HepG2 (cell line): ENCODE results near the gene VTI1B. TPM values are rescaled to one million over a fixed set of nuclear protein-coding genes. Genes with fewer than 3 reads are reported as not detected.
A peak's percentile ranks its signal among the peaks of the same experiment; 100 is the strongest.

Experiments used
- ATAC-seq: fragments of 200-7000 bp; cut with Tn5 transposase; 3 replicates; pipeline ENCODE4 v1.9.1; 2020; ENCODE audit warnings: mild to moderate bottlenecking, moderate library complexity
- Bru-seq: library from RNA; stranded (reverse); fragments of 400-500 nt; gene quantifications from one replicate; lab custom pipeline; 2021; lab: Mats Ljungman, UMichigan
- BruChase-seq, 2 experiments: library from RNA; stranded (reverse); fragments of 400-500 nt; gene quantifications; one replicate each; lab custom pipeline; 2021; lab: Mats Ljungman, UMichigan
- BruUV-seq: library from RNA; stranded (reverse); fragments of 400-500 nt; replicated peaks from 2 replicates; lab custom pipeline; 2021; lab: Mats Ljungman, UMichigan
- CTCF ChIA-PET: fragments of 300-600 bp; formaldehyde crosslinking; extraction: SDS; loops from one replicate; lab custom pipeline; 2021; ENCODE audit warnings: low total read pairs, inconsistent platforms, low intra/inter-chr PET ratio; lab: Yijun Ruan, JAX
- POLR2A ChIA-PET: fragments of 350-600 bp; sonication (Branson Sonifier 250); formaldehyde crosslinking; loops from one replicate; lab custom pipeline; 2020; ENCODE audit warnings: antibody characterized with exemption, inconsistent platforms; lab: Yijun Ruan, JAX
- DNase-seq: peaks from one replicate; pipeline ENCODE4 v3.0.0-alpha.2; 2015; ENCODE audit warnings: low spot score
- FAIRE-seq: peaks from 3 replicates; lab custom pipeline; 2011; peaks lifted over from hg19 to GRCh38; lab: Jason Lieb, UNC
- H2AFZ ChIP-seq: one replicate; pipeline ENCODE4 v1.6.1; 2011; ENCODE audit warnings: low read length, inconsistent platforms
- H3K27ac ChIP-seq: fragments of 300-600 bp; 3 replicates; pipeline ENCODE4 v1.8.0; 2011; ENCODE audit warnings: mixed run types, mild to moderate bottlenecking, mixed read lengths, low read length, inconsistent platforms; ENCODE audit not compliant: insufficient read depth; ENCODE audit errors: extremely low read length
- H3K27me3 ChIP-seq, 2 experiments: fragments of 200-600 bp in 1 of 2; 2 replicates in 1 of 2; 3 replicates in 1 of 2; pipeline versions ENCODE4 v1.6.0 to v1.8.0; 2011; ENCODE audit warnings: low read length in 2 of 2, mild to moderate bottlenecking in 2 of 2, moderate library complexity in 2 of 2, inconsistent platforms in 1 of 2; ENCODE audit not compliant: insufficient read depth in 2 of 2, control insufficient read depth in 1 of 2
- H3K36me3 ChIP-seq, 2 experiments: fragments of 200-600 bp in 1 of 2; replicated peaks in 1 of 2; 2 replicates in 1 of 2; 3 replicates in 1 of 2; pipeline versions ENCODE4 v1.5.1 to v1.8.0; 2011; ENCODE audit warnings: low read length in 2 of 2, inconsistent platforms in 1 of 2; ENCODE audit not compliant: insufficient read depth in 2 of 2, control insufficient read depth in 1 of 2
- H3K4me1 ChIP-seq: 2 replicates; pipeline ENCODE4 v1.5.1; 2012; ENCODE audit warnings: low read length, inconsistent platforms; ENCODE audit not compliant: insufficient read depth
- H3K4me2 ChIP-seq: 2 replicates; pipeline ENCODE4 v1.6.0; 2011; ENCODE audit warnings: low read depth, low read length, inconsistent platforms
- H3K4me3 ChIP-seq, 3 experiments: fragments of 200-600 bp in 1 of 3; sonication (generic), shearing (Covaris generic) in 1 of 3; replicated peaks in 1 of 3; 2 replicates each; pipeline ENCODE4 v1.5.1; 2011 to 2016; ENCODE audit warnings: low read length in 3 of 3, inconsistent platforms in 2 of 3, low read depth in 2 of 3, mild to moderate bottlenecking in 2 of 3, control low read depth in 1 of 3, mixed read lengths in 1 of 3; ENCODE audit not compliant: insufficient read depth in 1 of 3
- H3K79me2 ChIP-seq: one replicate; pipeline ENCODE4 v1.6.1; 2011; ENCODE audit warnings: low read length, inconsistent platforms; ENCODE audit not compliant: insufficient read depth
- H3K9ac ChIP-seq: 2 replicates; pipeline ENCODE4 v1.6.0; 2011; ENCODE audit warnings: mild to moderate bottlenecking, low read depth, low read length, inconsistent platforms; ENCODE audit not compliant: insufficient read depth
- H3K9me3 ChIP-seq: 2 replicates; pipeline ENCODE4 v1.5.1; 2012; ENCODE audit warnings: mild to moderate bottlenecking, low read length
- H4K20me1 ChIP-seq: 2 replicates; pipeline ENCODE4 v1.6.0; 2011; ENCODE audit warnings: inconsistent platforms, mild to moderate bottlenecking, low read length, moderate library complexity; ENCODE audit not compliant: insufficient read depth
- ATF7-NPFF ChIP-seq: sonication (generic); formaldehyde crosslinking; IDR thresholded peaks from 2 replicates; pipeline ENCODE4 v1.8.1; 2023; ENCODE audit warnings: mild to moderate bottlenecking, low read depth, missing genetic modification reagents, moderate library complexity
- ETS1 ChIP-seq: sonication (generic); formaldehyde crosslinking; IDR thresholded peaks from 2 replicates; pipeline ENCODE4 v1.4.0; 2020; ENCODE audit warnings: missing genetic modification reagents
- HNF1A ChIP-seq, 2 experiments: sonication (generic) in 1 of 2; formaldehyde crosslinking in 1 of 2; IDR thresholded peaks; 2 replicates each; pipeline versions ENCODE4 v1.4.0 to v1.6.1; 2016 to 2020; ENCODE audit warnings: borderline replicate concordance in 1 of 2, low read depth in 1 of 2, mild to moderate bottlenecking in 1 of 2, missing genetic modification reagents in 1 of 2
- MLX ChIP-seq: IDR thresholded peaks from 2 replicates; pipeline ENCODE4 v1.6.1; 2016
- SP5 ChIP-seq: IDR thresholded peaks from 2 replicates; pipeline ENCODE4 v1.6.1; 2016; ENCODE audit warnings: low read depth, borderline replicate concordance
- ZNF441 ChIP-seq: sonication (generic); formaldehyde crosslinking; IDR thresholded peaks from 2 replicates; pipeline ENCODE4 v1.7.0; 2021; ENCODE audit warnings: missing genetic modification reagents, borderline replicate concordance
- ZNF512 ChIP-seq: sonication (generic); formaldehyde crosslinking; IDR thresholded peaks from 2 replicates; pipeline ENCODE4 v1.4.0; 2020; ENCODE audit warnings: mild to moderate bottlenecking, missing genetic modification reagents
- WGBS: methylation state at CpG from one replicate; pipeline ENCODE4 v1.1.6; 2017; ENCODE audit warnings: low lambda C conversion rate; 5-methylcytosine and 5-hydroxymethylcytosine counted together
- in situ Hi-C: cut with HindIII; loops from 2 replicates; pipeline ENCODE4 v1.10.0; 2017; ENCODE audit warnings: low pct_unique_long_range_greater_than_20kb; ENCODE audit not compliant: extremely low pct_ligation_motif_present
- intact Hi-C: fragments of 100-400 bp; cut with micrococcal nuclease; formaldehyde crosslinking; loops from one replicate; pipeline ENCODE4 v1.10.0; 2022; ENCODE audit not compliant: unreplicated experiment
- long read RNA-seq, 2 experiments: library from RNA in 1 of 2; library from polyadenylated mRNA in 1 of 2; stranded (forward) in 1 of 2; unstranded in 1 of 2; transcript quantifications; one replicate each; pipeline ENCODE4 v2.0.0, GENCODE V29; 2019 to 2022
- polyA minus RNA-seq, 3 experiments: library from RNA; depleted of rRNA, polyadenylated mRNA; stranded (reverse); fragments of >200 nt; gene quantifications; 2 replicates each; pipeline ENCODE4 v1.2.3, GENCODE V29; 2011; ENCODE audit warnings: low replicate concordance in 1 of 3
- polyA plus RNA-seq, 8 experiments: library from polyadenylated mRNA; depleted of rRNA in 3 of 8; stranded (reverse) in 7 of 8; unstranded in 1 of 8; fragments of >200 nt; fragmentation: Illumina TruSeq in 4 of 8; extraction: Trizol in 4 of 8; gene quantifications; 2 replicates each; pipeline versions ENCODE4 v1.2.1 to v1.2.3, GENCODE V29; 2011 to 2016; ENCODE audit warnings: low read depth in 4 of 8, missing spikeins in 1 of 8, mixed read lengths in 1 of 8; ENCODE audit not compliant: insufficient read depth in 1 of 8
- total RNA-seq, 5 experiments: library from RNA; depleted of rRNA; stranded (reverse); fragments of >200 nt; fragmentation: Illumina TruSeq; extraction: Trizol; gene quantifications; 2 replicates each; pipeline ENCODE4 v1.2.3, GENCODE V29; 2016; ENCODE audit warnings: low read depth in 1 of 5

The VTI1B gene
- total RNA-seq (2016; rRNA removed; fragmentation: Illumina TruSeq; extraction: Trizol) (93.4 and 103 TPM in 2 replicates), polyA plus RNA-seq (2011; rRNA removed) (26.1 and 39.0 TPM in 2 replicates), polyA minus RNA-seq (2011; rRNA and poly(A)+ RNA removed; ENCODE audit: low replicate concordance) (16.7 and 35.8 TPM in 2 replicates), Bru-seq, nascent RNA (percentile 75 among the genes with signal in this experiment), BruChase-seq, experiment 1, labeled RNA remaining after a 6-hour chase (percentile 87 among the genes with signal in this experiment), BruChase-seq, experiment 2, labeled RNA remaining after a 2-hour chase (percentile 84 among the genes with signal in this experiment)
- total RNA-seq (2016; cell fraction: cytosol; rRNA removed; fragmentation: Illumina TruSeq; extraction: Trizol; ENCODE audit: low read depth) = 490 and 499 TPM in 2 replicates
- total RNA-seq (2016; cell fraction: insoluble cytoplasmic fraction; rRNA removed; fragmentation: Illumina TruSeq; extraction: Trizol) = 82.3 and 101 TPM in 2 replicates
- 431 and 454 TPM in 2 replicates for total RNA-seq (2016; cell fraction: membrane; rRNA removed; fragmentation: Illumina TruSeq; extraction: Trizol)
- total RNA-seq (2016; cell fraction: nucleus; rRNA removed; fragmentation: Illumina TruSeq; extraction: Trizol) = 33.3 and 43.2 TPM in 2 replicates
- 20.7 and 27.3 TPM in 2 replicates for polyA plus RNA-seq (2011; cell fraction: cytosol; rRNA removed)
- polyA plus RNA-seq (2011; cell fraction: nucleus; rRNA removed) = 9.5 and 12.2 TPM in 2 replicates
- polyA plus RNA-seq (2012) = 31.1 and 40.8 TPM in 2 replicates
- 700 and 745 TPM in 2 replicates for polyA plus RNA-seq (2016; cell fraction: cytosol; fragmentation: Illumina TruSeq; extraction: Trizol; ENCODE audit: low read depth)
- polyA plus RNA-seq (2016; cell fraction: insoluble cytoplasmic fraction; fragmentation: Illumina TruSeq; extraction: Trizol; ENCODE audit: low read depth) = 92.1 and 96.4 TPM in 2 replicates
- polyA plus RNA-seq (2016; cell fraction: membrane; fragmentation: Illumina TruSeq; extraction: Trizol; ENCODE audit: low read depth) = 412 and 438 TPM in 2 replicates
- polyA plus RNA-seq (2016; cell fraction: nucleus; fragmentation: Illumina TruSeq; extraction: Trizol; ENCODE audit: insufficient read depth, low read depth) = 62.6 and 62.8 TPM in 2 replicates
- 17.1 and 22.0 TPM in 2 replicates for polyA minus RNA-seq (2011; cell fraction: cytosol; rRNA and poly(A)+ RNA removed)
- polyA minus RNA-seq (2011; cell fraction: nucleus; rRNA and poly(A)+ RNA removed) = 25.4 and 25.8 TPM in 2 replicates
- long read RNA-seq, experiment 1, full-length matches to known transcripts = 64 of 70 reads
- long read RNA-seq, experiment 1, partial matches to known transcripts = 1 of 70 reads
- long read RNA-seq, experiment 1, other reads (novel, unspliced or antisense) = 5 of 70 reads
- long read RNA-seq, experiment 2, full-length matches to known transcripts = 89 of 125 reads
- long read RNA-seq, experiment 2, partial matches to known transcripts = 10 of 125 reads
- long read RNA-seq, experiment 2, other reads (novel, unspliced or antisense) = 26 of 125 reads

DNA sequence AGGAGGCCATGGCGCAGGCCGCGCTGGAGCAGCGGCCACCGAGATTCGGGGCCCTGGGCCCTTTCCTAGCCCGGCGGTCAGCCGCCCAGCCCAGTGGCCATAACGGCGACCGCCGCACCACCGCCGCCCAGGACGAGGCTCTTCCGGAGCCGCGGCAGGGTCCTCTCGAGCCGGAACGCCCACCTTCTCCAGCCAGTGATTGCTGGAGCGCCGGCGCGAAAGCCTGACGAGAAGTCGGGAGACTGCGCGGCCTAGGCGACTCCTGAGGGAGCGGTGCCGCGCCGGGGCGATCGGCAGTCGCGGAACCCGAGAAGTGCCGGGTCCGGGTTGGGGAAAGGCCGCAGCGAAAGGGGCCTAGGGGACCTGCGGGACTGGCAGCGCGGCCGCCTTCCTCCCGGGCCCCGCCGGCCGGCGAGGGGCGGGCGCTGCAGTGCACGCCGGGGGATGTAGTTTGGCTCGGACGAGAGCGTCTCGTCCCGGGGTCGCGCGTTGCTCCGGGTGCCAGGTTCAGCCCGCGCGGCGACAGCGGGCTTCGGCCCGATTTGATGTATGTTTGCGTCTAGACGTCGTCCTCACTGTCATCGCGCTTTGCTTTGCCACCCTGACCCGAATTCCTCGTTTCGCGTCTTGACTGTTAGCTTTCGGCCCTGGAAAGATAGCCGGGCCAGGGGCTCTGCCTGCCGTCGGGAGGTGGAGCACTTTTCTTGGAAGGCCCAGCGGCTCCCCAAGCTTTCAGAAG, at the start of gene VTI1B:
TSS of gene VTI1B (minus strand) at position 153 of the 739 bp plus-strand sequence. CDS start at position 10, 143 bp downstream.
- Histone ChIP-seq H2AFZ (no peak within 1 kb of the TSS), H3K27ac (peak within 1 kb of the TSS; percentile 98), H3K27me3 (no peaks in the 10 kb centered on the region; a peak in 1 of 5 replicates), H3K4me1 (peaks cover 20% of the 10 kb centered on the region), H3K36me3 (peaks cover 10 to 25% of the 10 kb centered on the region in 2 experiments), H3K9me3 (no peaks in the 10 kb centered on the region), H4K20me1 (peaks cover 4% of the 10 kb centered on the region; the same call in 1 of the 2 replicates), H3K9ac (peak within 1 kb of the TSS; percentile 99), H3K4me2 (peak within 1 kb of the TSS; percentile 90), H3K79me2 (peaks cover 33% of the 10 kb centered on the region), H3K4me3 (peak within 1 kb of the TSS; percentile 89 to 100 (median 95))
- no peak for FAIRE-seq
- peak; percentile 95 for ATAC-seq
- POLR2A ChIA-PET = interaction anchor here (0.8 to 2.0 kb wide), 7 partner anchors 12 to 75 kb away, joined by 3 to 13 read pairs (median 4); partner anchors contain the start of genes PIGH and RDH11
- peak; percentile 65 for DNase-seq
- no TSS peak for BruUV-seq
- WGBS = 0% methylated on average over 10 of the region's 87 CpGs
- intact Hi-C loops = loop anchor here (2.0 kb wide), 1 partner anchor 30 kb away; no protein-coding TSS in a partner anchor
- in situ Hi-C loops = no loop called here
- CTCF ChIA-PET = interaction anchor here (1.8 kb wide), 1 partner anchor 30 kb away, joined by 7 read pairs; no protein-coding TSS in a partner anchor
- TF ChIP-seq HNF1A (IDR thresholded peaks at IDR 0.05; ENCODE audit: low read depth) = no peak
- TF ChIP-seq HNF1A (CRISPR knock-in tag; IDR thresholded peaks at IDR 0.05; ENCODE audit: borderline replicate concordance) = peak; percentile 66; the same call in 1 of the 2 replicates
- no peak for TF ChIP-seq MLX (CRISPR knock-in tag)
- TF ChIP-seq ZNF512 (CRISPR knock-in tag) = peak; percentile 37; the same call in 1 of the 2 replicates
- TF ChIP-seq SP5 (CRISPR knock-in tag) = peak; percentile 69; the same call in 1 of the 2 replicates
- no peak for TF ChIP-seq ATF7-NPFF
- TF ChIP-seq ZNF441 (CRISPR knock-in tag) = peak; percentile 67; the same call in 1 of the 2 replicates
- TF ChIP-seq ETS1 (CRISPR knock-in tag) = peak; percentile 57; the same call in 1 of the 2 replicates
